Keratinocyte (primary cell): Measurements from ENCODE around the gene RSL24D1. TPM values are rescaled to one million over a fixed set of nuclear protein-coding genes. Genes with fewer than 3 reads are reported as not detected.

ENCODE experiments used
- DNase-seq: peaks from one replicate; pipeline ENCODE4 v3.0.0-alpha.2; 2011; ENCODE audit warnings: low read depth, missing footprints, low spot score
- FAIRE-seq: peaks from 2 replicates; lab custom pipeline; 2011; peaks lifted over from hg19 to GRCh38; lab: Jason Lieb, UNC
- H2AFZ ChIP-seq: 2 replicates; pipeline ENCODE4 v1.6.0; 2012; ENCODE audit warnings: low read length, control low read depth, inconsistent platforms; ENCODE audit not compliant: control insufficient read depth
- H3K27ac ChIP-seq: 2 replicates; pipeline ENCODE4 v1.5.1; 2011; ENCODE audit warnings: low read length; ENCODE audit not compliant: control insufficient read depth, insufficient read depth
- H3K27me3 ChIP-seq: 3 replicates; pipeline ENCODE4 v1.6.0; 2011; ENCODE audit warnings: low read length; ENCODE audit not compliant: control insufficient read depth, insufficient read depth; ENCODE audit errors: extremely low read depth
- H3K36me3 ChIP-seq, 2 experiments: 2 replicates in 1 of 2; 3 replicates in 1 of 2; pipeline ENCODE4 v1.5.1; 2011; ENCODE audit warnings: low read length in 2 of 2, mild to moderate bottlenecking in 1 of 2; ENCODE audit not compliant: control insufficient read depth in 2 of 2, insufficient read depth in 2 of 2; ENCODE audit errors: extremely low read depth in 1 of 2
- H3K4me1 ChIP-seq: 3 replicates; pipeline ENCODE4 v1.5.1; 2011; ENCODE audit warnings: low read length; ENCODE audit not compliant: control insufficient read depth, insufficient read depth; ENCODE audit errors: extremely low read depth
- H3K4me2 ChIP-seq: 3 replicates; pipeline ENCODE4 v1.6.0; 2011; ENCODE audit warnings: low read depth, low read length; ENCODE audit not compliant: control insufficient read depth, insufficient read depth; ENCODE audit errors: extremely low read depth
- H3K4me3 ChIP-seq, 3 experiments: fragments of 200-600 bp in 1 of 3; sonication (generic) in 1 of 3; 2 replicates in 2 of 3; 3 replicates in 1 of 3; pipeline ENCODE4 v1.5.1; 2011 to 2016; ENCODE audit warnings: low read length in 3 of 3, mild to moderate bottlenecking in 3 of 3, control low read depth in 2 of 3, inconsistent platforms in 1 of 3, low read depth in 1 of 3, mixed read lengths in 1 of 3, mixed run types in 1 of 3, moderate library complexity in 1 of 3; ENCODE audit not compliant: control insufficient read depth in 2 of 3, insufficient read depth in 2 of 3; ENCODE audit errors: extremely low read depth in 1 of 3
- H3K79me2 ChIP-seq: 2 replicates; pipeline ENCODE4 v1.6.0; 2012; ENCODE audit warnings: low read length; ENCODE audit not compliant: control insufficient read depth, insufficient read depth
- H3K9ac ChIP-seq: 3 replicates; pipeline ENCODE4 v1.6.0; 2011; ENCODE audit warnings: low read length; ENCODE audit not compliant: control insufficient read depth, insufficient read depth; ENCODE audit errors: extremely low read depth
- H3K9me1 ChIP-seq: 3 replicates; pipeline ENCODE4 v1.6.0; 2011; ENCODE audit warnings: low read length; ENCODE audit not compliant: control insufficient read depth, insufficient read depth; ENCODE audit errors: extremely low read depth
- H3K9me3 ChIP-seq: 2 replicates; pipeline ENCODE4 v1.5.1; 2012; ENCODE audit warnings: low read depth, low read length; ENCODE audit not compliant: control insufficient read depth
- H4K20me1 ChIP-seq: 3 replicates; pipeline ENCODE4 v1.6.0; 2011; ENCODE audit warnings: low read length; ENCODE audit not compliant: control insufficient read depth, insufficient read depth; ENCODE audit errors: extremely low read depth
- EZH2 ChIP-seq: IDR thresholded peaks from one replicate; pipeline ENCODE4 v1.6.1; 2012; ENCODE audit warnings: inconsistent platforms, mild to moderate bottlenecking, low read length, moderate library complexity
- dilution Hi-C: fragments of 300-500 bp; cut with MboI; formaldehyde crosslinking; loops from one replicate; pipeline ENCODE4 v1.7.0; 2020; ENCODE audit warnings: low sequenced_read_pairs; ENCODE audit not compliant: extremely low pct_ligation_motif_present
- polyA plus RNA-seq, 5 experiments: library from polyadenylated mRNA; depleted of rRNA in 3 of 5; stranded (reverse) in 3 of 5; stranded (forward) in 1 of 5; unstranded in 1 of 5; fragments of >200 nt; gene quantifications; 1 replicate in 1 of 5; 2 replicates in 3 of 5; 3 replicates in 1 of 5; pipeline versions ENCODE4 v1.2.1 to v1.2.3, GENCODE V29; 2011 to 2012; ENCODE audit warnings: missing spikeins in 2 of 5, low read depth in 1 of 5, low replicate concordance in 1 of 5
- TF ChIP-seq, protein P1 (sequence below), 3 experiments: IDR thresholded peaks in 1 of 3; conservative IDR thresholded peaks in 1 of 3; optimal IDR thresholded peaks in 1 of 3; 2 replicates in 2 of 3; 3 replicates in 1 of 3; pipeline versions ENCODE3 to v1.5.1; 2011; ENCODE audit warnings: low read length in 3 of 3, mild to moderate bottlenecking in 3 of 3, moderate library complexity in 2 of 3, control low read depth in 1 of 3, inconsistent platforms in 1 of 3; ENCODE audit not compliant: insufficient read depth in 2 of 3; ENCODE audit errors: extremely low read depth in 1 of 3

The RSL24D1 gene
- polyA plus RNA-seq, 1 donor (not counting 4 experiments of a cell fraction or from before 2014, with no cell fraction given) = 99.9 TPM

DNA sequence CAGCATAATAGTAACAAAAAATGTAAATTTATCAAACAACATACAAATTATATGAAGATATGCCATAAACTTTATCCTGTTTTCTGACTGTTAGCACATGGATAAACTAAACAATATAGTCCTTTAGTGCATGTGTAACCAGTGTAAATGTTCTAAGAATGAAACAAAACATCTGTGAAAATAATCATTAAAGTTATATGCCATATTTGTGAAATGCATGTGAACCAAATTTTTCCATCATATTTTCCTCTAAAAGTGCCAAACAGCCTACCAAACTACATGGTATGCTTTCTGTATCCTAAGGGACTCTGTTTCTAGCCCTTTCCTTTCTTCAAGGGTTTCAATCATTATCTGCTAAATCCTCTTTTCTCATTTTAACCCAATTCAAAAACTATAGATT lies 23.9 kb upstream of the RSL24D1 start:
- FAIRE-seq (no peak), DNase-seq (no peak)
- Histone ChIP-seq H4K20me1 (no peaks in the 10 kb centered on the region), H3K4me2 (peak overlapping the region; percentile 26), H3K27me3 (no peaks in the 10 kb centered on the region), H3K9ac (peak overlapping the region; percentile 19), H3K4me1 (peaks cover 14% of the 10 kb centered on the region), H3K9me1 (no peaks in the 10 kb centered on the region), H3K27ac (peak overlapping the region; percentile 44), H3K9me3 (no peaks in the 10 kb centered on the region), H3K4me3 (no peak overlapping the region), H3K36me3 (no peaks in the 10 kb centered on the region), H3K79me2 (no peaks in the 10 kb centered on the region), H2AFZ (no peak overlapping the region)
- TF ChIP-seq, protein P1, sequence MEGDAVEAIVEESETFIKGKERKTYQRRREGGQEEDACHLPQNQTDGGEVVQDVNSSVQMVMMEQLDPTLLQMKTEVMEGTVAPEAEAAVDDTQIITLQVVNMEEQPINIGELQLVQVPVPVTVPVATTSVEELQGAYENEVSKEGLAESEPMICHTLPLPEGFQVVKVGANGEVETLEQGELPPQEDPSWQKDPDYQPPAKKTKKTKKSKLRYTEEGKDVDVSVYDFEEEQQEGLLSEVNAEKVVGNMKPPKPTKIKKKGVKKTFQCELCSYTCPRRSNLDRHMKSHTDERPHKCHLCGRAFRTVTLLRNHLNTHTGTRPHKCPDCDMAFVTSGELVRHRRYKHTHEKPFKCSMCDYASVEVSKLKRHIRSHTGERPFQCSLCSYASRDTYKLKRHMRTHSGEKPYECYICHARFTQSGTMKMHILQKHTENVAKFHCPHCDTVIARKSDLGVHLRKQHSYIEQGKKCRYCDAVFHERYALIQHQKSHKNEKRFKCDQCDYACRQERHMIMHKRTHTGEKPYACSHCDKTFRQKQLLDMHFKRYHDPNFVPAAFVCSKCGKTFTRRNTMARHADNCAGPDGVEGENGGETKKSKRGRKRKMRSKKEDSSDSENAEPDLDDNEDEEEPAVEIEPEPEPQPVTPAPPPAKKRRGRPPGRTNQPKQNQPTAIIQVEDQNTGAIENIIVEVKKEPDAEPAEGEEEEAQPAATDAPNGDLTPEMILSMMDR (optimal IDR thresholded peaks at IDR 0.05 in 1 of 3, IDR thresholded peaks at IDR 0.05 in 1 of 3, conservative IDR thresholded peaks at IDR 0.05 in 1 of 3; ENCODE audit: extremely low read depth in 1 of 3, insufficient read depth in 2 of 3, low read length in 3 of 3) = no peak
- no peak for TF ChIP-seq EZH2
- dilution Hi-C loops = no loop called here

DNA sequence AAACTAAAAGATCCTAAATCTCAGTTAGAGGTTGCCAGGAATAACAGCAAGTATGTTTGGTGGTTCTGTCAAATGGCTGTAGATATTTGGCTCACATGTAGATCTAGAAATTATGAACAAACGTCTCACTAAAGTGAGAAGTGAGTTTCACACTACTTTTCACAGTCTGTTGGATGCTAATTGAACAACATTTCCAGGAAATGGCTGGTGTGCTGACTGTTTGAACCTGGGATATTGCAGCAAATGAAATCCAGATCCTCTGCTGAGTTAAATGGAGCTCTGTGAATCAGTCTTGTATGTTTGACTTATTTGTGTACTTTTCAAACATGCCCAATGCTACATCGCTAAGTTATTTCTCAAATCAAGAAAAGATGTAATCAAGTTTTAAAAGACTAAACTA lies 21.3 kb upstream of the RSL24D1 start:
- FAIRE-seq (no peak), DNase-seq (no peak)
- no peak overlapping the region for H2AFZ ChIP-seq
- H3K9me3 ChIP-seq = no peaks in the 10 kb centered on the region
- no peak overlapping the region for H3K4me3 ChIP-seq
- H4K20me1 ChIP-seq = no peaks in the 10 kb centered on the region
- peaks cover 14% of the 10 kb centered on the region for H3K4me1 ChIP-seq
- no peak overlapping the region for H3K4me2 ChIP-seq
- dilution Hi-C loops = no loop called here
- H3K27me3 ChIP-seq = no peaks in the 10 kb centered on the region
- no peaks in the 10 kb centered on the region for H3K79me2 ChIP-seq
- TF ChIP-seq, protein P1 (optimal IDR thresholded peaks at IDR 0.05 in 1 of 3, IDR thresholded peaks at IDR 0.05 in 1 of 3, conservative IDR thresholded peaks at IDR 0.05 in 1 of 3; ENCODE audit: extremely low read depth in 1 of 3, insufficient read depth in 2 of 3, low read length in 3 of 3) = no peak
- TF ChIP-seq EZH2 = no peak
- H3K27ac ChIP-seq = no peak overlapping the region
- H3K9me1 ChIP-seq = no peaks in the 10 kb centered on the region
- no peak overlapping the region for H3K9ac ChIP-seq
- no peaks in the 10 kb centered on the region for H3K36me3 ChIP-seq
